ENCODE results near the gene TCAP. TPM values are rescaled to one million over a fixed set of nuclear protein-coding genes. Genes with fewer than 3 reads are reported as not detected.

The TCAP gene
- polyA plus RNA-seq, 3 donors = 1.3 TPM; not detected in 2

DNA sequence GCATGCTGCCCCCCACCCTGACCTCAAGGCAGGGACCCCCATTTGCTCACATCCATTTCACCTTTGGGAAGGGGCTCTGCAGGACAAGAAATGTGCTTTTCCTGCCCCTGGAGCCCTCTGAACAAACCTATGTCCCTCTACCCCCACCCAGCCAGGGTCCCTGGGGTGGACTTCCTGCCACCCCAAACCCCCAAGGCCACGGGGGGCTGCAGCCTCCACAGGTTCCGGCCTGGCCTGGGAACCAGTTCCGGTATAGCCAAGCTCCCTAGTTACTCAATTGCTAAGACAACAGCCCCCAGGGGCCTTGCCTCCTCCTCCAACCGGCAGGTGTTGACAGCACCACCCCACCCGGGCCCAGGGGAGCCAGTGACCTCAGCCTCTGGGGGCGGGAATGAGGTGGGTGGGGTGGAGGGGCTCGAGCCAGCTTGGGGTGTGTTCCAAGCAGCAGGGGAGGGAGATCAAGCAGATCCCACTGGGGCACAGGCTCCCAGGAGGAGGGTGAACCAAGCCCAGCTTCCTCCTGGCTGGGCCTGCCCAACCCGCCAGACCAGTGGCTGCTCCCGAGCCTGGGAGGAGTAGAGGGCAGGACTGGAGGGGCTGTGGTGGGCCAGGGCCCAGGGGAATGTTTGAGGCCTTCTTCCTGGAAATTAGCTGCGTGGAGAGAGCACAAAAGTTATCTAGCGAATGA is 9.7 kb downstream of the TCAP start:
- no peak overlapping the region for H3K4me2 ChIP-seq (replicated peaks; ENCODE audit: extremely low read depth, low read length, poor library complexity, severe bottlenecking)
- intact Hi-C loops (cut with micrococcal nuclease) = no loop called here
- peaks cover 17 to 20% of the 10 kb centered on the region in 2 donors for H3K36me3 Mint-ChIP-seq
- no peak overlapping the region for H3K4me3 Mint-ChIP-seq
- peaks cover 0 to 3% of the 10 kb centered on the region in 2 donors for H3K36me3 ChIP-seq (replicated peaks in 1 of 2; ENCODE audit: control insufficient read depth in 1 of 2, insufficient read depth in 2 of 2, low read length in 2 of 2)
- H4K20me1 ChIP-seq (ENCODE audit: insufficient read depth, low read length) = no peaks in the 10 kb centered on the region
- H3K4me1 Mint-ChIP-seq = peaks cover 22% of the 10 kb centered on the region
- H3K27ac ChIP-seq (ENCODE audit: low read depth in 1 of 2, low read length in 2 of 2) = no peak overlapping the region
- H3K27ac Mint-ChIP-seq = no peak overlapping the region
- peaks cover 0 to 2% (median 0%) of the 10 kb centered on the region in 7 donors for H3K9me3 Mint-ChIP-seq
- TF ChIP-seq, protein P1, sequence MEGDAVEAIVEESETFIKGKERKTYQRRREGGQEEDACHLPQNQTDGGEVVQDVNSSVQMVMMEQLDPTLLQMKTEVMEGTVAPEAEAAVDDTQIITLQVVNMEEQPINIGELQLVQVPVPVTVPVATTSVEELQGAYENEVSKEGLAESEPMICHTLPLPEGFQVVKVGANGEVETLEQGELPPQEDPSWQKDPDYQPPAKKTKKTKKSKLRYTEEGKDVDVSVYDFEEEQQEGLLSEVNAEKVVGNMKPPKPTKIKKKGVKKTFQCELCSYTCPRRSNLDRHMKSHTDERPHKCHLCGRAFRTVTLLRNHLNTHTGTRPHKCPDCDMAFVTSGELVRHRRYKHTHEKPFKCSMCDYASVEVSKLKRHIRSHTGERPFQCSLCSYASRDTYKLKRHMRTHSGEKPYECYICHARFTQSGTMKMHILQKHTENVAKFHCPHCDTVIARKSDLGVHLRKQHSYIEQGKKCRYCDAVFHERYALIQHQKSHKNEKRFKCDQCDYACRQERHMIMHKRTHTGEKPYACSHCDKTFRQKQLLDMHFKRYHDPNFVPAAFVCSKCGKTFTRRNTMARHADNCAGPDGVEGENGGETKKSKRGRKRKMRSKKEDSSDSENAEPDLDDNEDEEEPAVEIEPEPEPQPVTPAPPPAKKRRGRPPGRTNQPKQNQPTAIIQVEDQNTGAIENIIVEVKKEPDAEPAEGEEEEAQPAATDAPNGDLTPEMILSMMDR (IDR thresholded peaks at IDR 0.05) = no peak
- H3K27me3 Mint-ChIP-seq (ENCODE audit: low read depth in 3 of 3) = peaks cover 13 to 33% (median 29%) of the 10 kb centered on the region in 3 donors
- DNase-seq = no peak
- no peaks in the 10 kb centered on the region for H3K9me3 ChIP-seq (replicated peaks in 1 of 2; ENCODE audit: control insufficient read depth in 1 of 2, insufficient read depth in 1 of 2, low read length in 2 of 2)
- 70% methylated on average over 9 of the region's 11 CpGs for WGBS (ENCODE audit: insufficient coverage)
- H3K79me2 ChIP-seq (ENCODE audit: insufficient read depth, low read length) = no peaks in the 10 kb centered on the region
- H3K9ac ChIP-seq (ENCODE audit: insufficient read depth, low read length, poor library complexity, severe bottlenecking) = no peak overlapping the region
- peaks cover 0 to 19% of the 10 kb centered on the region in 2 donors for H3K27me3 ChIP-seq (ENCODE audit: control insufficient read depth in 2 of 2, insufficient read depth in 2 of 2, low read length in 2 of 2)
- no peak overlapping the region for H2AFZ ChIP-seq (ENCODE audit: insufficient read depth, low read depth, low read length, poor library complexity, severe bottlenecking)
- H3K4me3 ChIP-seq (replicated peaks in 1 of 3; ENCODE audit: low read depth in 2 of 3, low read length in 3 of 3) = no peak overlapping the region
- H3K4me1 ChIP-seq (ENCODE audit: control insufficient read depth in 1 of 2, insufficient read depth in 2 of 2, low read length in 2 of 2) = peaks cover 5 to 10% of the 10 kb centered on the region in 2 donors

GRCh38 chr17:39675390-39676082 is 10.4 kb downstream of the TCAP start:
- no peak overlapping the region for H3K9ac ChIP-seq (ENCODE audit: insufficient read depth, low read length, poor library complexity, severe bottlenecking)
- Mint-ChIP-seq H3K4me3 (no peak overlapping the region), H3K36me3 (peaks cover 22 to 25% of the 10 kb centered on the region in 2 donors), H3K27ac (no peak overlapping the region), H3K9me3 (peaks cover 0 to 2% (median 0%) of the 10 kb centered on the region in 7 donors), H3K27me3 (ENCODE audit: low read depth in 3 of 3) (peaks cover 13 to 26% (median 24%) of the 10 kb centered on the region in 3 donors), H3K4me1 (peaks cover 29% of the 10 kb centered on the region)
- peaks cover 0 to 12% of the 10 kb centered on the region in 2 donors for H3K27me3 ChIP-seq (ENCODE audit: control insufficient read depth in 2 of 2, insufficient read depth in 2 of 2, low read length in 2 of 2)
- H4K20me1 ChIP-seq (ENCODE audit: insufficient read depth, low read length) = no peaks in the 10 kb centered on the region
- H3K4me2 ChIP-seq (replicated peaks; ENCODE audit: extremely low read depth, low read length, poor library complexity, severe bottlenecking) = no peak overlapping the region
- H3K4me3 ChIP-seq (replicated peaks in 1 of 3; ENCODE audit: low read depth in 2 of 3, low read length in 3 of 3) = no peak overlapping the region
- peaks cover 0 to 3% of the 10 kb centered on the region in 2 donors for H3K36me3 ChIP-seq (replicated peaks in 1 of 2; ENCODE audit: control insufficient read depth in 1 of 2, insufficient read depth in 2 of 2, low read length in 2 of 2)
- intact Hi-C loops (cut with micrococcal nuclease) = no loop called here
- H2AFZ ChIP-seq (ENCODE audit: insufficient read depth, low read depth, low read length, poor library complexity, severe bottlenecking) = no peak overlapping the region
- H3K27ac ChIP-seq (ENCODE audit: low read depth in 1 of 2, low read length in 2 of 2) = no peak overlapping the region
- TF ChIP-seq, protein P1 (IDR thresholded peaks at IDR 0.05) = no peak
- no peak for DNase-seq
- 78% methylated on average over 9 of the region's 10 CpGs for WGBS (ENCODE audit: insufficient coverage)
- no peaks in the 10 kb centered on the region for H3K9me3 ChIP-seq (replicated peaks in 1 of 2; ENCODE audit: control insufficient read depth in 1 of 2, insufficient read depth in 1 of 2, low read length in 2 of 2)
- no peaks in the 10 kb centered on the region for H3K79me2 ChIP-seq (ENCODE audit: insufficient read depth, low read length)
- H3K4me1 ChIP-seq (ENCODE audit: control insufficient read depth in 1 of 2, insufficient read depth in 2 of 2, low read length in 2 of 2) = peaks cover 11 to 14% of the 10 kb centered on the region in 2 donors
